Measurements from ENCODE around the gene COL18A1. TPM values are rescaled to one million over a fixed set of nuclear protein-coding genes. Genes with fewer than 3 reads are reported as not detected.

COL18A1 gene
- polyA plus RNA-seq, 1 of the 3 experiments (the other 2 are of a cell fraction), result 118 TPM

- WGBS (ENCODE audit: low lambda C conversion rate), result 92% methylated on average over 11 of the region's 14 CpGs
- POLR2A ChIA-PET, result no interaction called here
- no peak for DNase-seq
- peaks cover 20% of the 10 kb centered on the region for H3F3A ChIP-seq (replicated peaks; ENCODE audit: insufficient read depth)
- H3K79me2 ChIP-seq (ENCODE audit: insufficient read depth), result peaks cover 5% of the 10 kb centered on the region; the same call in 1 of the 2 replicates
- no peak for TF ChIP-seq TAF1 (IDR thresholded peaks at IDR 0.05; ENCODE audit: borderline replicate concordance, low read depth, low read length)
- TF ChIP-seq PBX3 (IDR thresholded peaks at IDR 0.05), result no peak
- no peak for TF ChIP-seq IRF3 (IDR thresholded peaks at IDR 0.05; ENCODE audit: low read depth, low read length)
- no peak for TF ChIP-seq TEAD4 (IDR thresholded peaks at IDR 0.05; ENCODE audit: borderline replicate concordance, insufficient read depth)
- no peak for TF ChIP-seq NRF1 (IDR thresholded peaks at IDR 0.05; ENCODE audit: low read depth, low read length)
- TF ChIP-seq ZBTB33 (IDR thresholded peaks at IDR 0.05; ENCODE audit: borderline replicate concordance, low read depth), result no peak
- no peak for TF ChIP-seq NFIC (IDR thresholded peaks at IDR 0.05; ENCODE audit: borderline replicate concordance)
- no peak for TF ChIP-seq MEF2A (IDR thresholded peaks at IDR 0.05; ENCODE audit: borderline replicate concordance, low read depth)
- TF ChIP-seq GABPA (IDR thresholded peaks at IDR 0.05; ENCODE audit: low read depth), result no peak
- no peak for TF ChIP-seq RAD21 (IDR thresholded peaks at IDR 0.05; ENCODE audit: low read length)
- TF ChIP-seq USF2 (IDR thresholded peaks at IDR 0.05; ENCODE audit: borderline replicate concordance, low read depth, low read length), result no peak
- no peak for TF ChIP-seq YY1 (IDR thresholded peaks at IDR 0.05; ENCODE audit: low read depth)
- no peak for TF ChIP-seq RFX5 (IDR thresholded peaks at IDR 0.05; ENCODE audit: low read length)
- H3K9ac ChIP-seq, result no peak overlapping the region
- CTCF ChIA-PET, result interaction anchor here (0.8 to 1.6 kb wide), 2 partner anchors 40 to 379 kb away, joined by 3 read pairs; no protein-coding TSS in a partner anchor
- H4K20me1 ChIP-seq (ENCODE audit: insufficient read depth), result peaks cover 5% of the 10 kb centered on the region; the same call in 1 of the 2 replicates
- peaks cover 34 to 61% of the 10 kb centered on the region in 2 experiments for H3K36me3 ChIP-seq (replicated peaks in 1 of 2; ENCODE audit: control insufficient read depth in 1 of 2, insufficient read depth in 2 of 2, low read length in 1 of 2)
- no peak overlapping the region for H2AFZ ChIP-seq (ENCODE audit: low read depth)
- no peaks in the 10 kb centered on the region for H3K9me2 ChIP-seq
- no peak overlapping the region for H3K4me3 ChIP-seq (ENCODE audit: low read depth in 2 of 2, low read length in 1 of 2)
- no peaks in the 10 kb centered on the region for H3K27me3 ChIP-seq (ENCODE audit: insufficient read depth)
- H3K9me3 ChIP-seq, result peaks cover 30% of the 10 kb centered on the region
- H3K4me1 ChIP-seq (ENCODE audit: control insufficient read depth in 1 of 2, insufficient read depth in 2 of 2, low read depth in 1 of 2, low read length in 1 of 2), result no peaks in the 10 kb centered on the region
- no peak overlapping the region for H3K4me2 ChIP-seq
- H3K27ac ChIP-seq (ENCODE audit: low read depth in 2 of 2, low read length in 1 of 2), result no peak overlapping the region
Measured at GRCh38 chr21:45516671-45517151, 111.7 kb downstream of the COL18A1 start.
